Mesodermal cell (in vitro differentiated cells): ENCODE data around the gene PROSER2.

Source experiments
- H3K27ac ChIP-seq: 2 replicates; pipeline ENCODE4 v1.7.0; 2013; ENCODE audit warnings: mild to moderate bottlenecking, low read depth, low read length, moderate library complexity; ENCODE audit not compliant: severe bottlenecking
- H3K36me3 ChIP-seq: 2 replicates; pipeline ENCODE4 v1.7.1; 2013; ENCODE audit warnings: mild to moderate bottlenecking, low read length, moderate library complexity; ENCODE audit not compliant: control insufficient read depth, insufficient read depth
- H3K4me1 ChIP-seq: one replicate; pipeline ENCODE4 v1.7.1; 2013; ENCODE audit warnings: mild to moderate bottlenecking, low read length; ENCODE audit not compliant: insufficient read depth, control insufficient read depth, poor library complexity, severe bottlenecking
- H3K4me3 ChIP-seq: 2 replicates; pipeline ENCODE4 v1.7.0; 2013; ENCODE audit warnings: low read length, control low read depth, mild to moderate bottlenecking; ENCODE audit not compliant: insufficient read depth, poor library complexity, severe bottlenecking; ENCODE audit errors: extremely low read depth
- H3K9me3 ChIP-seq: 2 replicates; pipeline ENCODE4 v1.7.1; 2013; ENCODE audit warnings: mild to moderate bottlenecking, low read length, moderate library complexity; ENCODE audit not compliant: control insufficient read depth
- WGBS, 2 experiments: methylation state at CpG; one replicate each; pipeline ENCODE4 v1.1.5; 2013; ENCODE audit warnings: missing lambda C conversion rate in 2 of 2; ENCODE audit not compliant: insufficient coverage in 2 of 2; 5-methylcytosine and 5-hydroxymethylcytosine counted together

The PROSER2 gene

GRCh38 chr10:11824376-11824775 is 1.2 kb downstream of the PROSER2 start:
- 59 to 90% methylated on average over 2 to 3 of the region's 6 CpGs for WGBS, 2 experiments
- no peaks in the 10 kb centered on the region for H3K36me3 ChIP-seq
- no peak overlapping the region for H3K27ac ChIP-seq
- peaks cover 14% of the 10 kb centered on the region for H3K4me1 ChIP-seq
- no peaks in the 10 kb centered on the region for H3K9me3 ChIP-seq
- H3K4me3 ChIP-seq = peak overlapping the region; percentile 86

GRCh38 chr10:11824825-11825224 is 1.7 kb downstream of the PROSER2 start:
- no peaks in the 10 kb centered on the region for H3K36me3 ChIP-seq
- peak overlapping the region; percentile 86 for H3K4me3 ChIP-seq
- 95 to 97% methylated on average over 7 to 10 of the region's 11 CpGs for WGBS, 2 experiments

GRCh38 chr10:11825796-11826414 is 2.7 kb downstream of the PROSER2 start:
- H3K27ac ChIP-seq = no peak overlapping the region
- WGBS, 2 experiments = 93 to 94% methylated on average over 6 to 7 of the region's 19 CpGs
- H3K36me3 ChIP-seq = no peaks in the 10 kb centered on the region
- H3K9me3 ChIP-seq = no peaks in the 10 kb centered on the region
- H3K4me3 ChIP-seq = no peak overlapping the region
- peaks cover 14% of the 10 kb centered on the region for H3K4me1 ChIP-seq

More at GRCh38 chr10:11824825-11825224, 1.7 kb downstream of the PROSER2 start:
- H3K9me3 ChIP-seq = no peaks in the 10 kb centered on the region
- no peak overlapping the region for H3K27ac ChIP-seq
- H3K4me1 ChIP-seq = peaks cover 14% of the 10 kb centered on the region

- no peaks in the 10 kb centered on the region for H3K36me3 ChIP-seq
- H3K27ac ChIP-seq = no peak overlapping the region
- no peak overlapping the region for H3K4me3 ChIP-seq
- WGBS, 2 experiments = 93 to 98% methylated on average over 6 to 7 of the region's 10 CpGs
- no peaks in the 10 kb centered on the region for H3K9me3 ChIP-seq
- H3K4me1 ChIP-seq = peaks cover 14% of the 10 kb centered on the region
Observed at GRCh38 chr10:11827006-11827405, 3.9 kb downstream of the PROSER2 start.

GRCh38 chr10:11827414-11827813 is 4.3 kb downstream of the PROSER2 start:
- Histone ChIP-seq H3K9me3 (no peaks in the 10 kb centered on the region), H3K36me3 (no peaks in the 10 kb centered on the region), H3K4me1 (peaks cover 14% of the 10 kb centered on the region), H3K4me3 (no peak overlapping the region), H3K27ac (no peak overlapping the region)
- WGBS, 2 experiments = 94 to 95% methylated on average over 2 to 6 of the region's 6 CpGs

GRCh38 chr10:11828682-11829284 is 5.6 kb downstream of the PROSER2 start:
- 76 to 78% methylated on average over 8 to 10 of the region's 11 CpGs for WGBS, 2 experiments
- Histone ChIP-seq H3K4me1 (peaks cover 14% of the 10 kb centered on the region), H3K4me3 (no peak overlapping the region), H3K9me3 (no peaks in the 10 kb centered on the region), H3K36me3 (no peaks in the 10 kb centered on the region), H3K27ac (no peak overlapping the region)

GRCh38 chr10:11830836-11831519 is 7.8 kb downstream of the PROSER2 start:
- no peaks in the 10 kb centered on the region for H3K9me3 ChIP-seq
- no peaks in the 10 kb centered on the region for H3K36me3 ChIP-seq
- no peak overlapping the region for H3K27ac ChIP-seq
- H3K4me1 ChIP-seq = peaks cover 4% of the 10 kb centered on the region
- 81 to 100% methylated on average over 1 to 3 of the region's 4 CpGs for WGBS, 2 experiments
- H3K4me3 ChIP-seq = no peak overlapping the region

- peaks cover 4% of the 10 kb centered on the region for H3K4me1 ChIP-seq
- WGBS, 2 experiments = 68 to 94% methylated on average over 4 to 5 of the region's 7 CpGs
Observed at GRCh38 chr10:11831520-11831951, 8.4 kb downstream of the PROSER2 start.

GRCh38 chr10:11832042-11832441 is 8.9 kb downstream of the PROSER2 start:
- H3K27ac ChIP-seq = no peak overlapping the region
- no peaks in the 10 kb centered on the region for H3K9me3 ChIP-seq
- no peaks in the 10 kb centered on the region for H3K36me3 ChIP-seq
- peaks cover 4% of the 10 kb centered on the region for H3K4me1 ChIP-seq
- no peak overlapping the region for H3K4me3 ChIP-seq
- WGBS, 2 experiments = 94 to 100% methylated on average over 2 to 3 of the region's 5 CpGs

More at GRCh38 chr10:11831520-11831951, 8.4 kb downstream of the PROSER2 start:
- Histone ChIP-seq H3K36me3 (no peaks in the 10 kb centered on the region), H3K4me3 (no peak overlapping the region), H3K27ac (no peak overlapping the region), H3K9me3 (no peaks in the 10 kb centered on the region)

- H3K27ac ChIP-seq = no peak overlapping the region
- H3K4me3 ChIP-seq = no peak overlapping the region
- no peaks in the 10 kb centered on the region for H3K9me3 ChIP-seq
- H3K36me3 ChIP-seq = no peaks in the 10 kb centered on the region
- H3K4me1 ChIP-seq = peaks cover 4% of the 10 kb centered on the region
- WGBS, 2 experiments = 91 to 96% methylated on average over 4 to 6 of the region's 6 CpGs
Observed at GRCh38 chr10:11835061-11835460, 11.9 kb downstream of the PROSER2 start.

GRCh38 chr10:11835704-11836103 is 12.5 kb downstream of the PROSER2 start:
- H3K9me3 ChIP-seq = no peaks in the 10 kb centered on the region
- no peak overlapping the region for H3K27ac ChIP-seq
- H3K4me3 ChIP-seq = no peak overlapping the region
- 92 to 94% methylated on average over 8 of the region's 8 CpGs for WGBS, 2 experiments
- peaks cover 4% of the 10 kb centered on the region for H3K4me1 ChIP-seq
- no peaks in the 10 kb centered on the region for H3K36me3 ChIP-seq
